T-helper 2 cell treated with Interferon-gamma antibody and Interleukin-4, amounts not matched to agents 100 ng/mL and 5 ng/mL, for 36 hours (primary cell): ENCODE data around the gene CLDN7. TPM values are rescaled to one million over a fixed set of nuclear protein-coding genes. Genes with fewer than 3 reads are reported as not detected.

Experiments
- intact Hi-C: fragments of 100-400 bp; cut with micrococcal nuclease; formaldehyde crosslinking; loops from one replicate; pipeline ENCODE4 v1.15.1; 2023
- total RNA-seq: library from RNA; stranded (reverse); gene quantifications from 2 replicates; pipeline ENCODE4 v1.2.3, GENCODE V29; 2022

The CLDN7 gene
- total RNA-seq, 1 donor from 2014 or later: 0.32 TPM

DNA sequence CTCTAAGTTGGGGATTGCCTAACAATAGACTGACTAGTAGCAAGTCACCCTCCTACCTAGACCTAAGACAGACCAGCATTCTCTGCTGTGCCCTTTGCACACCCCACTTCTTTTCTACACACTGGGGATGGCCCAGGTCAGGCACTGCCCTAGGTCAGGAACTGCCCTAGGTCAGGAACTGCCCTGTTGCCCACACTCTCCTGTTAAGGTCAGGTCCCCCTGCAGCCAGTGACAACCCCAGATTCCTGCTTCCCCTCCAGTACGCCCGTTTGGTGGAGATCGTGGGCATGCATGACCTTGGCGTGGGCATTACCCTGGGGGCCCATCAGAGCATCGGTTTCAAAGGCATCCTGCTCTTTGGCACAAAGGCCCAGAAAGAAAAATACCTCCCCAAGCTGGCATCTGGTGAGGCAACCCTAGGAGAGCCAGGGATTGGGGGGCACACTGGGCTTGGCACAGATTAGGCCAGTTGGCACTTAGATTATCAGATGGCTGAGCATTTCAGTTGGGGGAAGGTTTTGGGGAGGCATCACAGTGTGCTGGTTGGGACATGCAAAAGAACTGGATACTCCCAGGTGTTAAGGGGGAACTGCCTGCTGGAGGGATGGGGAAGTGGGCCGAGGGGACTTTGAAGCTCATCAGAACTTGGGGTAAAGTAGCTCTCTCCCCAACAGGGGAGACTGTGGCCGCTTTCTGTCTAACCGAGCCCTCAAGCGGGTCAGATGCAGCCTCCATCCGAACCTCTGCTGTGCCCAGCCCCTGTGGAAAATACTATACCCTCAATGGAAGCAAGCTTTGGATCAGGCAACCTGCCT is 40.8 kb downstream of the CLDN7 start:
- intact Hi-C loops: loop anchor here (1.0 kb wide), 1 partner anchor 75 kb away; no protein-coding TSS in a partner anchor

DNA sequence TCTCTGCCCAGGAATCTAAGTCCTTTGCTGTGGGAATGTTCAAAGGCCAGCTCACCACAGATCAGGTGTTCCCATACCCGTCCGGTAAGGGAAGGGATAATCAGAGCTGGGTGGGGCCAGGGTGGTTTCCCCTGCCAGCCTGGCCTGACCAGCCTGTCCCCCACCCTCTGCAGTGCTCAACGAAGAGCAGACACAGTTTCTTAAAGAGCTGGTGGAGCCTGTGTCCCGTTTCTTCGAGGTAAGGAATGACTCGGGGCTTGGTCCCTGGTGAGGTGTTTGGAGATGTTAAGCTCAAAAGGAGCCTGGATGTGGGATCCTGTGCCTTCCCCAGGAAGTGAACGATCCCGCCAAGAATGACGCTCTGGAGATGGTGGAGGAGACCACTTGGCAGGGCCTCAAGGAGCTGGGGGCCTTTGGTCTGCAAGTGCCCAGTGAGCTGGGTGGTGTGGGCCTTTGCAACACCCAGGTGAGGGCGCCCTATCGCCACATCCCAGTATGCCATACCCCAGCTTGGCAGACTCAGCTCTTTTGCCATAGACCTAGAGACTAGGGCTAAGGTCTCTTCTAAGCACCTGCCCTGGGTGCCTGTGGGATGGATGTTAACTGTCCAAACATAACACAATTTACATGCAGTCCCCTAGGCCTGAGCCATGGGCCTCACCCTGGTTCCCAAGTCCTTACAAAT is 41.5 kb downstream of the CLDN7 start:
- intact Hi-C loops: loop anchor here (1.0 kb wide), 1 partner anchor 76 kb away; no protein-coding TSS in a partner anchor

DNA sequence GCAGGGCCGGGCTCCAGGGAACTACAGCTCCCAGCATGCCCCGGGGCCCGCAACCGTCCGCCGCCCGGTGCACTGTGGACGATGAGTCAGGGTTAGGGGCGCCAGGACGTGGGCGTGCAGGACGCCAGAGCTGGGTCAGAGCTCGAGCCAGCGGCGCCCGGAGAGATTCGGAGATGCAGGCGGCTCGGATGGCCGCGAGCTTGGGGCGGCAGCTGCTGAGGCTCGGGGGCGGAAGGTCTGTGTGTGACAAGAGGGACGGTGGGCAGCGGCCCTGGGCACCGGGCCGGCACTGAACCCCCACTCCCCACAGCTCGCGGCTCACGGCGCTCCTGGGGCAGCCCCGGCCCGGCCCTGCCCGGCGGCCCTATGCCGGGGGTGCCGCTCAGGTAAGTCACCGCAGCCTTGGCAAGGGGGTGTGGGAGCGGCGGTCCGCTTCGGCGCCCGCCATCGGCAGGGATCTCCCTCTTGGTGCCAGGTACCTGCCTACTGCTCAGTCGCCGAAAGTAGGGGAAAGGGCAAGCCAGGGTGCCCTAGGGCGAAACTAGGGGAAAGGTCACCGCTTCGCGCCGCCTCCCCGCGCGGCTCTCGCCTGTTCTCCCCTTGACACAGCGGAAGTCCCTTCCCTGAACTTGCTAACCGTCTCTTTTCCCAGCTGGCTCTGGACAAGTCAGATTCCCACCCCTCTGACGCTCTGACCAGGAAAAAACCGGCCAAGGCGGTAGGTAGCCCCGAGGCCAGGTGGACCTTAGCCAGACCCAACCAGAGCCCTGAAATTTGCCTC is 42.3 kb downstream of the CLDN7 start, which contains the start of the genes ACADVL and DLG4:
Gene ACADVL (plus strand): TSS at position 127 of the 781 bp plus-strand sequence. CDS start 47 bp downstream, at position 174.
Gene DLG4 (minus strand): TSS at position 25 of the 781 bp plus-strand sequence.
- intact Hi-C loops: no loop called here

DNA sequence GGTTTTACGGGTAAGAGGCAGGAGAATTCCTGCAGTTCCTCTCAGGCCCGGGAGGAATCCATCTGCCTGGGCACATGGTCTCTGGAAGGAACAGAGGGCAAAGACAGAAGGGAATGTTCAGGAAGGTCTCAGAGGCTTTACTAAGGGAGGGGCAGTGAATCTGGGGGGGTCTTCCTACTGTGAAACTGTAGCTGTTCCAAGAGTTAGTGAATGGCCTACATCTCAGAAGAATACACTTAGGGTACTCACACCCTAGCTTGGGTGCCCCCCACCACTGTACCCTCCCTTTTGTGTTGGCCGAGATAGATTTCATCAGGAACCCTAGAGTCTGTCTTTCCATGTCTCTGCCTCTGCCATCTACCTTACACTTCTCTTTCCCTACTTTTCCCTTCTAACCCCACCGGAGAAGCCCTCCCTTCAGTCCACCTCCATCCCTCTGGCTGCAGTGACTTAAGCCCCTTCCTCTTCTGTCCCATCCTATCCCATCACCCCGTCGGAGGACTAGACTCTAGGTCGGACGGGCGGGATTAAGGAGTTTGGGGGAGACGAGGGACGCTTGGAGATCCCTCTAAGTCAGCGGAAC is 43.0 kb downstream of the CLDN7 start:
- intact Hi-C loops: no loop called here

DNA sequence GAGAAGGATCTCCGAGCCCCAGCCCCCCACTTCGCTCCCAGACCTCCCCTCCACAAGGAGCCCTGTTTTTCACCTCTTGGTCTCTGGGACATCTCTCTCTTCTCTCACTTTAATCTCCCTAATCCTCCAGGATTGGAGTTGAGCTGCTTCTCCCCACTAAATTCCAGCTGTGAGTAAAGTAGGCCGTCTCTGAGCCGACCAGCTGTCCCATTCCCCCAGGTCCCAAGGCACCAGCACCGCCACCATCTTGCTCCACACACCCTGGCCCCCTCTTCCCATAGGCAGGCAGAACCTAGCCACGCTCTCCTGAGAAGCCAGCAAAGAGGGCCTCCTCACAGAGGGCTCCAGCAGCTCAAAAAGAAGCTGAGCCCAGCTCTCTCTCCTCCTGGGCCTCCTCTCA is 43.5 kb downstream of the CLDN7 start:
- intact Hi-C loops: no loop called here

DNA sequence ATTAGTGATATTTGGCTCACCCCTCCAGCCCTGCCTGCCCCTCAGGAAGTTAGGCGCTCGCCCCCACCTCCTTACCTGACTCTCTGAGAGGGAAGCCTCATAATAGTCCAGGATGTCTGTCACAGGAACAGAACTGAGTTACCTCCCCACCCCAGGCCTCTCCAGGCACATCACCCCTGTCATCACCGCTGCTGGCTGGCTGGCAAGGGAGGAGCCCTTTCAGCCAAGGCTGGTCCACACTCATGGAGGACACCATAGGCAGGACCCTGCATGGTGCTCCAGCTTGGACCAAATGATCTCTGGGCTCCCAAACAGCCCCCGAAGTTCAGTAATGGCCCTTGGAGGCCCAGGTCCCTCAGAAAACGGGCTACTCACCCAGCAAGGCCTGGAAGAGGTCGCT is 44.1 kb downstream of the CLDN7 start:
- intact Hi-C loops: no loop called here

DNA sequence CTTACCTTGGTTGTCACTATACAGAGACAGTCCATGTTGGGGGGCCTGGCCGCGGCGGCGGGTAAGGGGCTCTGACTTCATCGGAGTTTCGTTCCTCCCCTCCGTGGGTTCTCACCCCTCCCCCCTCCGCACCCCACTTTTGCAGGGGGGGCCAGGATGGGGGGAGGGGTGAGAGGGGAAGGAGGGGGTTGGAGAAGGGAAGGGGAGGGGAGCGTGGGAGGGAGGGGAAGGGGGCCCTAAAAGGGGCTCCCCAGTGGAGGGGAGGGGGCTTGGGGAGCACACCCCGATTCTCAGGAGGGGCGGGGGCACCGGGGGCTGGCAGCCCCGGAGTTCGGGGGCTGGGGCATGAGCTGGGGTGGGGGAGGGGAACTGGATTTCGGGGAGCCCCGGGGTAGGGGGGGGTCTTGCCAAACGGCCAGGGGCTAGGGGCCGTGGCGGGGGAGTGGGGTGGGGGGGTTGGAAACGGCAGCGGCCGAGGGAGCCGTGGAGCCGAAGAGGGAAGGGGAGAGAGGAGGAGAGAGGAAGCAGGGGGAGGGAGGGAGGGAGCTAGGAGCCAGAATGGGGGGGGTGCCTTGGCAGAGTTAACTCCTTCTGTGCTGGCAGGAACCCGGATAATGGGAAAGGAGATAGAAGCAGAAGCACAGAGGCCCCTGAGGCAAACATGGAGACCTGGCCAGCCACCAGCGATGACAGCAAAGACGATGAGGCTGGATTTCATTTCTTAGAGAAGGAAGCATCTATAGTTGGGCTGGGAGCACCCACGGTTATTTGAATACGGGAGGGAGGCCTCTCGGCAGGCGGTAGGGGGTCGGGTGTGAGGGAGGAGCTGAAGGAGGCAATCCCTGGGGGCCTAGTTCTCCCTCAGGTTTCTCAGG is 44.9 kb downstream of the CLDN7 start:
- intact Hi-C loops: no loop called here

DNA sequence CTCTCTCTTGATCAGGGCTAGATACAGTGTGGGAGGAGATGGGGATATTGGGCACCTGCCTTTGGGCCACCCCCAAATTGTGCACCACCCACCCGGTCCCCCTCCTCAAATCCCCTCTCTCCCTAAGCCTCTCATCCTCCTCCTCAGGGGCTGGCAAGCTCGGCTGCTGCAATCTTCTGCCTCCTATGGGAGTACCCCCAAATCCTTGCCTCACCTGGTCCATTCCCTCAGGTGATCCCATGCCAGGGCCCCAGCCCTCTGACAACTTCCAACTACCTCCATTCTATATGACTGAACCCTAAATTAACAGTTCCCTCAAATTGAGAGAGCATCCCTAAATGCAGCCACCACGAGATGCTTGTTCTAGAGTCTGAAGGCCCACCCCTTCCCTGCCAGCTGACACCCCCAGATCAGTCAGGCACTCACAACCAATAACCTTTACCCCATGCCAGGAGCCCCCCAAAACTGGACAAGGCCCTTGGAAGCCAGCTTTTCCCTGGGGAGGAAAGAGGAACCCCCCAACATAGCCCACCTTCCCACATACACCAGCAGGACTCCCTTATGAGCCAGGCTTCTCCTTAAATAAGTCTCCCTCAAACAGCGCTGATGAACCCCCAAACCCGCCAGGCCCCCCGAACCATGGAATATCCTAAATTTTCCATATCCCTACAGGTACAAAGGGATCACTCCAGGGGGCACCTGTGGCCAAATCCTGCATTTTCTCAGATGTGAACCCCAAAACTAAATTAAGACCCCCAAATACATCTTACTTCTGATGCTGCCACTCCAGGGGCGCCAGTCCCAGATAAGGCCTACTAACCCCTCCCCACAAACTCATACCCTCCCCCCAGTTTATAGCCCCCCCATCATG is 45.8 kb downstream of the CLDN7 start:
- intact Hi-C loops: no loop called here

DNA sequence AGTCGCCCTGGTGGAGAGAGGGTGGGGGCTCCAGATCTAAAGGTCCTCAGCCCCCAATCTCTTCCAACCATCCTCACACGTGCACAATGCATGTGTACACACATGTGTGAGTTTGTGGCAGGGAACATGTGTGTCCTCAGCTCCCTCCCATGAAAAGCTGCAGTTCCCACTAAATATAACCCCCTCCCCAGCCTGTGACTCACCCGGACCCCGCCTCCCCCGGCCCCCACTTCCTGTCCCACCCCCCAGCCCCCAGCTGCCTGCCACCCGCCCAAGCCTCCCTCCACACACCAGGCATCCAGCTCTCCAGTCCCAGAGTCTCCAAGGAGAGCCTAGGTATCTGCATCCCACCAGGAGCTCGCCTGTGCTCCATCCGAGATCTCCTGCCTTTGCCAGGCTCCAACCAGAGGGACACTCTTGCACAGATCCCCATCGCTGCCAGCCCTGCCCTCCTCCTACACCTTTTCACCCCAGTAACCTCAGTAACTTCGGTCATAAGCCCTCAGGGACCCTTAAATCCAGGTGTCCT is 46.6 kb downstream of the CLDN7 start:
- intact Hi-C loops: no loop called here

DNA sequence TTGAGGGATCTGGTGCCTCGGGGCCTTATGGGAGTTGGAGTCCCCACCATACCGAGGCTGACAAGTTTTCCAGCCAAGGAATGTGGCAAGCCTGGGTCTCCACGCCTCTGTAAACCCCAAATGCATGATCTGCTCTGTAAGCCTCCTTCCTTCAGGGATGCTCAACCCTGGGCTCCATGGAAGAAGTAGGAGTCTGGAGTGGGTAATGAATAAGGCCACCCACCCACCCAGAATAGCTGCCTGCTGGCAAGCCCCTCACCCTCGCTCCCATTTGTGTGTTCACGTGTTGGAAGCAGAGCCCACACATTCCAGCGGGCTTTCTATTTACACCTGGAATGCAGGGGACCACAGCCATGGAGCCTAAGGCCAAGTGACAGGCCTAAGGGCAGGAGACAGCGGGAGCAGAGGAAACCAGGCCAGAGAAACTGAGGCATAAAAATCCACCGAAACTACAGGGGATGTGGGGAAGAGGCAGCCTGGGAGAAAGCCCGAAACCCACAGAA is 47.1 kb downstream of the CLDN7 start:
- intact Hi-C loops: no loop called here

DNA sequence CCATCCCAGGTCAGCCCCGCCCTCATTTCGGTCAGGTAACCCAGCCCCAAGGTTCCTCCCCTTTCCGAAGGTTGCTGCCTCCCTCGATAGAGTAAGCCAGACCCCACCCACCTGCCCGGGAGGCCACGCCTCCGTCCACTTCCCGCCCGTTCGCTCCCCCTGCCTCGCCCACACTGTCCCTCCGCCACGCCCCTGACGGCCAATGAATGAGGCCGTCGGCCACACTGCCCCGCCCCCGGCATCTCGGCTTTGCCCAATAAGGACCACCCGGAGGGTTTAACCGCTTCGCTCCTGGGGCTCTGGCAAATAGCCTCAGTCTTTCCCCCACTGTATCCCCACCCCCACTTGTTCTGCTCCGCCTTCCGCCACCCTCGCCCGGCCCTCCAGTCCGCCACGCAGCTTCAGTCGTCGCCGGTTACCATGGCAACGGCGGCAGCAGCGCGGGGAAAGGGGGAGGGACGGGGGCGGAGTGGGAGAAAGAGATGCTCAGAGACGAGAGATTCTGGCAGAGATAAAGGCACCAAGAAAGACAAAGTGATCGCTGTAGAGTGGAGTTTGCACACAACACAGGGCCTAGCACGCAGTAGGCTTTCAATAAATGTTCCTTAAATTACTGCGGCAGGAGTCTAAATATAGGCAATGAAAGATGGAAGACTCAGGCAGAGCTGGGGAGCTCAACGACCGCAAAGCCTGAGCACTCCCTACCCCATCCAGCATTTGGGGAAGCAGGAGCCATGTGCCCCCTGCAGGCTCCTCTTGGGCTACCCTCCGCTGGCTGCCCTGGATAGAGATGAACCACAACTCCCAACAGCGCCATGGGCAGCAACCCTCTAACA is 47.8 kb downstream of the CLDN7 start:
- intact Hi-C loops: loop anchor here (1.0 to 5.0 kb wide), 6 partner anchors 9 to 177 kb away; partner anchors contain the start of genes DVL2, EIF5A, ELP5 and PHF23

DNA sequence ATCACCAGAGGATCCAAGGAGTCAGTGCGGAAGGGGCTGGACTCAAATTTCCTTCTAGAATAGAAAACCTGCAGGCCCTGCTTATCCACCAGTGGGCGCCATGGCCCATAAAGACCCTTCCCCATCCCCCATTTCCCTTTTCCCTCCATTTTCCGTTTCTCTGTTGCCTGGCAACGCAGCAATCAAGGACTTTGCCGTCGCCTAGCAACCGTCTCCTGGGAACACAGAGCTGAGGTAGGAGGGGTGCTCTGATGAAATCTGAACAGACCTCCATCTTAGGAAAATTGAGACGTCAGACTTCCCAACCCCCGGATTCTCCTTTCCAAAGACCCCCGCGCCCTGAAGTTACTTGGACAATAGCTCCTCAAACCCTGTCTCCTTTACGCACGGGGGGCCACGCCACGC is 48.4 kb downstream of the CLDN7 start:
- intact Hi-C loops: loop anchor here (1.0 to 5.0 kb wide), 6 partner anchors 9 to 177 kb away; partner anchors contain the start of genes DVL2, EIF5A, ELP5 and PHF23

DNA sequence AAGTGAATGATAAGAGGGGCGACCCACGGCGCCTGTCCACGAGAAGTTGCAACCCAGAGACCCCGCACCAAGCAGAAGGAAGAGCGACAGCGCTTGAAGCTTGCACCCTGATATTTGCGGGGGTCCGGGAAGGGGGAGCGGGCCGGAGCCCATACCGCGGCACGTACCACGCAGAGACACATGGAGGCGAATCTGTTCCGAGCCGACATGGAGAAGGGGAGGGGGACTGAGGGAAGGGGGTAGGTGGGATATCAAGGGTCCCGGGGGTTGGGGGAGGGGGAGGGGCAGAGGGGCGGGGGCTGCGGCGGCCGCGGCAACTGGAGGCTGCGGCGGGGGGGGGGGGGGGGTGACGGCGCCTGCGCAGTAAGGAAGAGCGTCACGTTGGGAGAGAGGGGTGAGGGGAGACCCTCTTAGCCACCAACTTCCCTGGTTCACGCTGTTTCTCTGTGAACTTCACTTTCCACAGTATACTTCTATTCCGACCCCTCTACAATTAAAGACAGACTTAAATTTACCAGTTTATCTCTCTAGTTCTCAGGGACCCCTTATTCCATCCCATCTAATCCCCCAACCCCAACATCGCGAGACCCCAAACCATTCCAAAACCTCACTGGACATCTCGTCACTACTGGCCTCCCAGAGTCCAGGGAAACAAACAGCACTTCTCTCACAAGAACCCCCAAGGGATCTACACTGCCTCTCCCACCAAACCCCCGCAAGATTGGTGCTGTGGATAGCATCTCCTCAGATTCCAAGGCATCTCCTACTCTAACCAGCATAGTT is 50.6 kb downstream of the CLDN7 start:
- intact Hi-C loops: loop anchor here (5.0 kb wide), 1 partner anchor 174 kb away; the partner anchor contains the start of gene SLC16A13
